AG04450 (cell line): ENCODE measurements around the gene SERINC3. TPM values are rescaled to one million over a fixed set of nuclear protein-coding genes. Genes with fewer than 3 reads are reported as not detected.

Source experiments
- CTCF ChIA-PET: fragments of 300-600, 350-600 bp; formaldehyde crosslinking; extraction: SDS; loops from one replicate; lab custom pipeline; 2022; ENCODE audit warnings: antibody characterized with exemption, inconsistent platforms; lab: Charles Lee
- POLR2A ChIA-PET: fragments of 350-600 bp; formaldehyde crosslinking; extraction: SDS; loops from one replicate; lab custom pipeline; 2021; ENCODE audit warnings: antibody characterized with exemption, inconsistent platforms; lab: Yijun Ruan, JAX
- DNase-seq: peaks from one replicate; pipeline ENCODE4 v3.0.0-alpha.2; 2011; ENCODE audit warnings: low read depth, low spot score
- H3K27ac ChIP-seq: one replicate; pipeline ENCODE4 v1.5.1; 2012; ENCODE audit warnings: low read depth, low read length, control low read depth
- H3K27me3 ChIP-seq: one replicate; pipeline ENCODE4 v1.6.0; 2012; ENCODE audit warnings: low read length; ENCODE audit not compliant: control insufficient read depth, insufficient read depth
- H3K4me3 ChIP-seq: 2 replicates; pipeline ENCODE4 v1.5.1; 2011; ENCODE audit warnings: mild to moderate bottlenecking, low read depth, low read length, control low read depth
- H3K9me3 ChIP-seq: 2 replicates; pipeline ENCODE4 v1.5.1; 2012; ENCODE audit warnings: low read length; ENCODE audit not compliant: control insufficient read depth, insufficient read depth
- polyA plus RNA-seq: library from polyadenylated mRNA; depleted of rRNA; stranded (reverse); fragments of >200 nt; gene quantifications from 2 replicates; pipeline ENCODE4 v1.2.3, GENCODE V29; 2011
- TF ChIP-seq, protein P1 (sequence below): IDR thresholded peaks from 2 replicates; pipeline ENCODE4 v1.5.1; 2011; ENCODE audit warnings: low read depth, low read length, control low read depth, inconsistent platforms

SERINC3 gene
- polyA plus RNA-seq, 1 experiment = 173 TPM

DNA sequence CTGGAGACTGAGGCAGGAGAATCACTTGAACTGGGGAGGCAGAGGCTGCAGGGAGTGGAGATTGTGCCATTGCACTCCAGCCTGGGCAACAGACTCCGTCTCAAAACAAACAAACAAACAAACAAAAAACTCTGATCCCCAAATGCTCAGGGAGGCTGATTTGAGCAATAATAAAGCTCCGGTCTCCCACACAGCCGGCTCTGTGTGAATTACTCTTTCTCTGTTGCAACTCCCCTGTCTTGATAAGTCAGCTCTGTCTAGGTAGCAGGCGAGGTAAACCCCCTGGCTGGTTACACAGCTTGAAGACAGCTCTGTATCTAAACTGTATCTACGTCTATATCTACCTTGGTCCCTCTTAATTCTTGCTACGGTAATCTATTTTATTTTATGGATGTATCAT, 6.4 kb upstream of the SERINC3 start:
- TF ChIP-seq, protein P1, sequence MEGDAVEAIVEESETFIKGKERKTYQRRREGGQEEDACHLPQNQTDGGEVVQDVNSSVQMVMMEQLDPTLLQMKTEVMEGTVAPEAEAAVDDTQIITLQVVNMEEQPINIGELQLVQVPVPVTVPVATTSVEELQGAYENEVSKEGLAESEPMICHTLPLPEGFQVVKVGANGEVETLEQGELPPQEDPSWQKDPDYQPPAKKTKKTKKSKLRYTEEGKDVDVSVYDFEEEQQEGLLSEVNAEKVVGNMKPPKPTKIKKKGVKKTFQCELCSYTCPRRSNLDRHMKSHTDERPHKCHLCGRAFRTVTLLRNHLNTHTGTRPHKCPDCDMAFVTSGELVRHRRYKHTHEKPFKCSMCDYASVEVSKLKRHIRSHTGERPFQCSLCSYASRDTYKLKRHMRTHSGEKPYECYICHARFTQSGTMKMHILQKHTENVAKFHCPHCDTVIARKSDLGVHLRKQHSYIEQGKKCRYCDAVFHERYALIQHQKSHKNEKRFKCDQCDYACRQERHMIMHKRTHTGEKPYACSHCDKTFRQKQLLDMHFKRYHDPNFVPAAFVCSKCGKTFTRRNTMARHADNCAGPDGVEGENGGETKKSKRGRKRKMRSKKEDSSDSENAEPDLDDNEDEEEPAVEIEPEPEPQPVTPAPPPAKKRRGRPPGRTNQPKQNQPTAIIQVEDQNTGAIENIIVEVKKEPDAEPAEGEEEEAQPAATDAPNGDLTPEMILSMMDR = no peak
- no peak for DNase-seq
- POLR2A ChIA-PET = no interaction called here
- Histone ChIP-seq H3K4me3 (no peak overlapping the region), H3K27ac (no peak overlapping the region), H3K27me3 (no peaks in the 10 kb centered on the region), H3K9me3 (peaks cover 3% of the 10 kb centered on the region; the same call in 1 of the 2 replicates)
- CTCF ChIA-PET = no interaction called here

- TF ChIP-seq, protein P1 = no peak
- Histone ChIP-seq H3K9me3 (peaks cover 3% of the 10 kb centered on the region; the same call in 1 of the 2 replicates), H3K27me3 (no peaks in the 10 kb centered on the region), H3K4me3 (no peak overlapping the region), H3K27ac (no peak overlapping the region)
- ChIA-PET CTCF (no interaction called here), POLR2A (no interaction called here)
- DNase-seq = no peak
Measured at GRCh38 chr20:44527716-44528199, 5.9 kb upstream of the SERINC3 start.

DNA sequence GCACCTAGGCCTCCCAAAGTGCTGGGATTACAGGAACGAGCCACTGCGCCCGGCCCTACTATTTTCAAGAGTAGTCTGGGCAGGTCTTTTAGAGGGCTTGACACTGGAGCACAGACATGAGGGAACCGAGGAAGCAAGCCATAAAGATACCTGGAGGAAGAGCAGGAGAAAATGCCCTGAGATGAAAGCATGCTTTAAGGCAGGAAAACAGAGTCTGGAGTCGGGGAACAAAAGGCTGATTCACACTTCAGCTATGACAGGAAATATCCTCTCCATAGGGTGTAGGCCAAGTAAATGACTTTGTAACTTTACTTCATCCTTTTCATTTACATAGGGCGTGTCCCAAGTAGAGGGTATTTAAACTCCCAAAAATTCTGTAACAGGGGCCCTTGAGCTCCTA, 4.3 kb upstream of the SERINC3 start:
- CTCF ChIA-PET = no interaction called here
- Histone ChIP-seq H3K9me3 (peaks cover 6% of the 10 kb centered on the region; the same call in 1 of the 2 replicates), H3K27ac (no peak overlapping the region), H3K27me3 (no peaks in the 10 kb centered on the region), H3K4me3 (no peak overlapping the region)
- no peak for DNase-seq
- TF ChIP-seq, protein P1 = no peak
- POLR2A ChIA-PET = no interaction called here

- Histone ChIP-seq H3K27me3 (no peaks in the 10 kb centered on the region), H3K4me3 (no peak overlapping the region), H3K9me3 (peaks cover 6% of the 10 kb centered on the region; the same call in 1 of the 2 replicates), H3K27ac (no peak overlapping the region)
- ChIA-PET POLR2A (no interaction called here), CTCF (interaction anchor here (1.5 kb wide), 1 partner anchor 86 kb away, joined by 4 read pairs; no protein-coding TSS in a partner anchor)
- TF ChIP-seq, protein P1 = no peak
- no peak for DNase-seq
Measured at GRCh38 chr20:44523746-44524145, 1.9 kb upstream of the SERINC3 start.

DNA sequence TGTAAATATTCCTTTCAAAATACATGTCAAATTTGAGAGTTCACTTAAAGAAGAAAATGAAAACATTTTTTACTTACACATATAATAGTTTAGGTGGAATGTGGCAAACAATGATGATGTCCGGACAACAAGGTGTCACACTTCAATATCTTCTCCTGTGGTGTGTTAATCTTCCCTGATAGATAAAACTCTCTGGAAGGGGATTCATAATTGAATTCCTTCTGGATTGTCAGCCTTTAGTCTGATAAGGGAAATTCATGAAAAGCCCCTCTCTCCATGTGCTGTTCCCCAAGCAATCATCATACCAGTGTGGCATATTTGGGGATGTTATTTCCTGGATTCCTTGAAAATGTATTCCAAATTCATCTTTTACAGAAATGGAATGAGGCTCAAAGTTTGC, 971 bp upstream of the SERINC3 start:
- POLR2A ChIA-PET = no interaction called here
- CTCF ChIA-PET = no interaction called here

More for the DNA sequence above, 971 bp upstream of the SERINC3 start:
- no peaks in the 10 kb centered on the region for H3K27me3 ChIP-seq
- TF ChIP-seq, protein P1 = no peak
- H3K9me3 ChIP-seq = peaks cover 6% of the 10 kb centered on the region; the same call in 1 of the 2 replicates
- DNase-seq = no peak
- no peak overlapping the region for H3K4me3 ChIP-seq
- H3K27ac ChIP-seq = no peak overlapping the region
